HEK293 (cell line): ENCODE data around the gene B9D1.

ENCODE experiments used
- ZFHX2 ChIP-seq: fragments of 450-650 bp; formaldehyde crosslinking; conservative IDR thresholded peaks from 2 replicates; pipeline ENCODE4 v1.5.1; 2016; ENCODE audit warnings: missing biosample characterization, missing genetic modification characterization
- ZNF501 ChIP-seq: fragments of 450-650 bp; formaldehyde crosslinking; IDR thresholded peaks from 2 replicates; pipeline ENCODE4 v1.5.1; 2016; ENCODE audit warnings: missing biosample characterization, missing genetic modification characterization
- TF ChIP-seq, protein P1 (sequence below): fragments of 450-650 bp; formaldehyde crosslinking; IDR thresholded peaks from 2 replicates; pipeline ENCODE4 v1.5.1; 2016; ENCODE audit warnings: missing biosample characterization, missing genetic modification characterization

DNA sequence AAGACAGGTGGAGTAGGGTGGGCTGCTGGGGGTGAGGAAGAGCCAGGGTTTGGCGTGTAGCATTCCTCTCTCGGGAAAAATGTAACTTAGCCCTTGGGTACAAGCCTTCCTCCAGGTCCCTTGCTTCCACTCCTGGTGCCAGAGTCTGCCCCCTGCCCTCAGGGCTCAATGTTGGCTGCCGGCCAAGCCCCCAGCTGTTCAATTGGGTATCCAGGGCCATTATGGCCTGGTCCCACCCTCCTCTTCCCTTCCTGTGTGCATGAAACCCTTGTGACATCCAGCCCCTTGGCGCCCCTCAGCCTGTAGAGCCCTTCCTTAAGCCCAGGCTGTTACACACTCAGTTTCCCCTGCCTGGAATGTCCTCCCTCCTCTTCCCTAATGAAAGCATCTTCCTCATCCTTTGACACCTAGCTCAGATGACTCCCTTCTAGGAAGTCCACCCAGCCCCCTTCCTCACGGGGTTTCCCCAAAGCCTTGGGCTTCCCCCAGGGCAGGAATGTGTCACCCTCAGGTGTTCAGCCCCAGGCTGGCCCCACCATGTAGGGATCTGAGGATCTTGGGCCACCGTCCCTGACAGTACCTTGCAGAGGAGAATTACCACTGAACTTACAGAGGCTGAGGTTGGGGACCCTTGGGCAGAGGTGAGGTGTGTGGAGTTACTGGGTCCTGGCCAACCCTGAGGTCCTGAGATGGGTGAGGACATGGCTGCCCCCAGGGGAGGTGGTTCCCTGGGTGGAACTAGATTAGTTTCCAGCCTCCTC, 30.0 kb downstream of the B9D1 start:
- TF ChIP-seq, protein P1, sequence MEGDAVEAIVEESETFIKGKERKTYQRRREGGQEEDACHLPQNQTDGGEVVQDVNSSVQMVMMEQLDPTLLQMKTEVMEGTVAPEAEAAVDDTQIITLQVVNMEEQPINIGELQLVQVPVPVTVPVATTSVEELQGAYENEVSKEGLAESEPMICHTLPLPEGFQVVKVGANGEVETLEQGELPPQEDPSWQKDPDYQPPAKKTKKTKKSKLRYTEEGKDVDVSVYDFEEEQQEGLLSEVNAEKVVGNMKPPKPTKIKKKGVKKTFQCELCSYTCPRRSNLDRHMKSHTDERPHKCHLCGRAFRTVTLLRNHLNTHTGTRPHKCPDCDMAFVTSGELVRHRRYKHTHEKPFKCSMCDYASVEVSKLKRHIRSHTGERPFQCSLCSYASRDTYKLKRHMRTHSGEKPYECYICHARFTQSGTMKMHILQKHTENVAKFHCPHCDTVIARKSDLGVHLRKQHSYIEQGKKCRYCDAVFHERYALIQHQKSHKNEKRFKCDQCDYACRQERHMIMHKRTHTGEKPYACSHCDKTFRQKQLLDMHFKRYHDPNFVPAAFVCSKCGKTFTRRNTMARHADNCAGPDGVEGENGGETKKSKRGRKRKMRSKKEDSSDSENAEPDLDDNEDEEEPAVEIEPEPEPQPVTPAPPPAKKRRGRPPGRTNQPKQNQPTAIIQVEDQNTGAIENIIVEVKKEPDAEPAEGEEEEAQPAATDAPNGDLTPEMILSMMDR (tag by site-specific recombination) = no peak
- TF ChIP-seq ZNF501 (tag by site-specific recombination) (no peak), ZFHX2 (tag by site-specific recombination) (no peak)
